Gastroesophageal sphincter (tissue), 4 donors: ENCODE data around the gene DAPK1. TPM values are rescaled to one million over a fixed set of nuclear protein-coding genes. Genes with fewer than 3 reads are reported as not detected.

Source experiments
- ATAC-seq: fragments of 150-250 bp; one replicate; pipeline ENCODE4 v1.9.1; 2016; ENCODE audit warnings: mild to moderate bottlenecking, moderate library complexity
- H3K27ac ChIP-seq, 4 donors: fragments of 200-600 bp; sonication (generic) in 3 of 4; 1 replicate in 3 of 4; 2 replicates in 1 of 4; pipeline ENCODE4 v1.5.1; 2016 to 2019
- H3K27me3 ChIP-seq: fragments of 200-600 bp; sonication (generic); one replicate; pipeline ENCODE4 v1.5.1; 2019
- H3K36me3 ChIP-seq, 2 donors: fragments of 200-600 bp; sonication (generic); one replicate each; pipeline ENCODE4 v1.5.1; 2019; ENCODE audit warnings: control low read depth in 1 of 2
- H3K4me1 ChIP-seq, 3 donors: fragments of 200-600 bp; sonication (generic); 1 replicate in 2 of 3; 2 replicates in 1 of 3; pipeline ENCODE4 v1.5.1; 2016 to 2019; ENCODE audit warnings: control low read depth in 2 of 3
- H3K4me3 ChIP-seq, 2 donors: fragments of 200-600 bp; sonication (generic); one replicate each; pipeline ENCODE4 v1.5.1; 2019; ENCODE audit warnings: mild to moderate bottlenecking in 1 of 2, moderate library complexity in 1 of 2
- H3K9me3 ChIP-seq, 3 donors: fragments of 200-600 bp; sonication (generic); one replicate each; pipeline ENCODE4 v1.5.1; 2017 to 2019; ENCODE audit warnings: control low read depth in 2 of 3
- EP300 ChIP-seq: sonication (generic); formaldehyde crosslinking; IDR thresholded peaks from one replicate; pipeline ENCODE4 v1.6.1; 2017; ENCODE audit warnings: antibody characterized with exemption, mild to moderate bottlenecking
- POLR2A ChIP-seq, 2 donors: fragments of 450-650 bp; IDR thresholded peaks; one replicate each; pipeline ENCODE4 v1.6.1; 2017; ENCODE audit warnings: antibody characterized with exemption in 2 of 2, mild to moderate bottlenecking in 2 of 2, moderate library complexity in 1 of 2
- POLR2AphosphoS5 ChIP-seq: sonication (generic); formaldehyde crosslinking; IDR thresholded peaks from one replicate; pipeline ENCODE4 v1.6.1; 2017; ENCODE audit warnings: antibody characterized with exemption
- WGBS, 2 donors: methylation state at CpG; one replicate each; pipeline ENCODE4 v1.1.5; 2018; ENCODE audit warnings: low coverage in 1 of 2; 5-methylcytosine and 5-hydroxymethylcytosine counted together
- total RNA-seq, 4 donors: library from RNA; depleted of rRNA; stranded (reverse); fragments of >200 nt; gene quantifications; one replicate each; pipeline ENCODE4 v1.1.0, GENCODE V29; 2016
- TF ChIP-seq, protein P1 (sequence below), 4 experiments: fragments of 200-600 bp in 2 of 4; fragments of 450-650 bp in 2 of 4; sonication (generic) in 1 of 4; IDR thresholded peaks; one replicate each; pipeline ENCODE4 v1.5.1; 2017 to 2019; ENCODE audit warnings: antibody characterized with exemption in 4 of 4, mild to moderate bottlenecking in 2 of 4, moderate library complexity in 2 of 4

The DAPK1 gene
- total RNA-seq, 4 donors from 2014 or later = 52.3 to 119 (median 75.3) TPM

GRCh38 chr9:87635656-87636501 is 138.2 kb downstream of the DAPK1 start:
- no peaks in the 10 kb centered on the region for H3K27me3 ChIP-seq
- H3K4me3 ChIP-seq = no peak overlapping the region
- 88 to 94% methylated on average over 10 of the region's 15 CpGs for WGBS, 2 donors
- H3K27ac ChIP-seq = no peak overlapping the region
- H3K36me3 ChIP-seq = peaks cover 0 to 27% of the 10 kb centered on the region in 2 donors
- TF ChIP-seq EP300 (no peak), POLR2AphosphoS5 (no peak), POLR2A (IDR thresholded peaks at IDR 0.05) (no peak)
- TF ChIP-seq, protein P1, sequence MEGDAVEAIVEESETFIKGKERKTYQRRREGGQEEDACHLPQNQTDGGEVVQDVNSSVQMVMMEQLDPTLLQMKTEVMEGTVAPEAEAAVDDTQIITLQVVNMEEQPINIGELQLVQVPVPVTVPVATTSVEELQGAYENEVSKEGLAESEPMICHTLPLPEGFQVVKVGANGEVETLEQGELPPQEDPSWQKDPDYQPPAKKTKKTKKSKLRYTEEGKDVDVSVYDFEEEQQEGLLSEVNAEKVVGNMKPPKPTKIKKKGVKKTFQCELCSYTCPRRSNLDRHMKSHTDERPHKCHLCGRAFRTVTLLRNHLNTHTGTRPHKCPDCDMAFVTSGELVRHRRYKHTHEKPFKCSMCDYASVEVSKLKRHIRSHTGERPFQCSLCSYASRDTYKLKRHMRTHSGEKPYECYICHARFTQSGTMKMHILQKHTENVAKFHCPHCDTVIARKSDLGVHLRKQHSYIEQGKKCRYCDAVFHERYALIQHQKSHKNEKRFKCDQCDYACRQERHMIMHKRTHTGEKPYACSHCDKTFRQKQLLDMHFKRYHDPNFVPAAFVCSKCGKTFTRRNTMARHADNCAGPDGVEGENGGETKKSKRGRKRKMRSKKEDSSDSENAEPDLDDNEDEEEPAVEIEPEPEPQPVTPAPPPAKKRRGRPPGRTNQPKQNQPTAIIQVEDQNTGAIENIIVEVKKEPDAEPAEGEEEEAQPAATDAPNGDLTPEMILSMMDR (IDR thresholded peaks at IDR 0.05) = no peak
- no peaks in the 10 kb centered on the region for H3K9me3 ChIP-seq
- H3K4me1 ChIP-seq = peaks cover 12 to 26% (median 14%) of the 10 kb centered on the region in 3 donors
- ATAC-seq = no peak

DNA sequence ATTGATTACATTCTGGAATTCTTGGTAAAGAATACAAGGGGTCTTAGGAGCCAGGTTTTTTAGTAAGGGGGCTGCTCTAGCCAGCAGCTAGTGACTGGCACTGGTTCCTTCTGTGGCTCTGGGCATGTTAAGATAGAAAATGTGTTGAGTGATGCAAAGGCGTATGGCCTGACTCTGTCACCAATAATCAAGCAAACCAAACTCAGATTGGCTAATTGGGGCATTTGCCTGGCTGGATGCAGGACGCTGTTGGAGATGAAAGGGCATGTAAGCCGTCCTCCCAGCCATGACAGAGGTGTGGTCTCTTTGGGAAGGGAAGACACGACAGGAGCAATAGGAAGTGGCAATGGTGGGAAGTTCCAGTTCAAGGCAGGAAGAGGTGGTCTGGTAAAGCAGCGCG is 140.6 kb downstream of the DAPK1 start:
- no peak for TF ChIP-seq POLR2AphosphoS5
- TF ChIP-seq EP300 = no peak
- TF ChIP-seq, protein P1 (IDR thresholded peaks at IDR 0.05) = no peak
- TF ChIP-seq POLR2A (IDR thresholded peaks at IDR 0.05) = no peak
- ATAC-seq = no peak
- Histone ChIP-seq H3K27me3 (no peaks in the 10 kb centered on the region), H3K4me1 (peaks cover 17 to 50% (median 18%) of the 10 kb centered on the region in 3 donors), H3K4me3 (no peak overlapping the region), H3K36me3 (peaks cover 0 to 37% of the 10 kb centered on the region in 2 donors), H3K27ac (peak overlapping the region in 1 of 4 donors; percentile 65), H3K9me3 (no peaks in the 10 kb centered on the region)
- WGBS, 2 donors = 82 to 90% methylated on average over 6 of the region's 6 CpGs

DNA sequence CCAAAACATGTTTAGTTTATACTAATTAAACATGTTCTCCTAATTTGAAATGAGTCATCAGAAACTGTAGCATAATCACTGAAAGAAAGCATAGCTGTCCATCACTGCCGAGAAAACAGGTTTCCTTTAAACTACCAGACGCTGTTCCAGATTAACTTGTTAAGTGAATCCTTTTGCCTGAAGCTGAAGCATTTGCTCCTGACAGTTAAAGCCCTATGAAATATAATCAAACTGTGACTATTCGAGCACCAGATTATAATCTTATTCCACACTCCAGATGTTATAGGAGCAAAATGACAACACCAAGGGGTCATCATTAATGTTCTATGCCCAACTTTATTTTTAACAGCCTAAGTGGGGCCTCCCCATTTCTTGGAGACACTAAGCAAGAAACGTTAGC is 142.3 kb downstream of the DAPK1 start:
- ATAC-seq = no peak
- TF ChIP-seq POLR2A (IDR thresholded peaks at IDR 0.05) (no peak), EP300 (no peak), POLR2AphosphoS5 (no peak)
- TF ChIP-seq, protein P1 (IDR thresholded peaks at IDR 0.05) = no peak
- H3K9me3 ChIP-seq = no peaks in the 10 kb centered on the region
- 0 to 29% methylated on average over 1 to 4 of the region's 4 CpGs for WGBS, 2 donors
- H3K36me3 ChIP-seq = peaks cover 0 to 28% of the 10 kb centered on the region in 2 donors
- H3K4me3 ChIP-seq = no peak overlapping the region
- H3K27ac ChIP-seq = peak overlapping the region; percentile 62 to 72 (median 66)
- no peaks in the 10 kb centered on the region for H3K27me3 ChIP-seq
- H3K4me1 ChIP-seq = peaks cover 18 to 67% (median 21%) of the 10 kb centered on the region in 3 donors

DNA sequence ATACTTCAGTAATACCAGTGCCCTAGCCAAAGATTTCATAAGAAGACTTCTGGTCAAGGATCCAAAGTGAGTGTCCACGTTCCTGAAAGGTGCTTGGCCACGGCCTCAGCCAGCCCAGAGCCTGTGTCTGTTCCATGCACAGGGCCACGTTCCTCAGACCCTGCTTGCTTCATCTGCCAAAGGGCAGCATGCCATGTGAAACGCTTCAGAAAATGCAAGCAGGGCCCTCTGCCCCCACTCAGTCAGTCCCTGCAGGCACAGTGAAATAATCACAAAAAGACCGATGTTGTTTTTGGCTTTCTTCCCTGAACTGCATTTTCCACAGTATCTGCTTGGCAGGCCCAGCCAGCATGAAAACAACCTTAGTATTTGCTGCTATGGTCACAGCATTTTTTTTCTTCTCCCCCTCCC is 142.7 kb downstream of the DAPK1 start:
- peak; percentile 61 for TF ChIP-seq POLR2AphosphoS5
- TF ChIP-seq, protein P1 (IDR thresholded peaks at IDR 0.05) = no peak
- Histone ChIP-seq H3K27me3 (no peaks in the 10 kb centered on the region), H3K4me3 (no peak overlapping the region), H3K36me3 (peaks cover 0 to 24% of the 10 kb centered on the region in 2 donors), H3K27ac (peak overlapping the region; percentile 35 to 72 (median 66)), H3K4me1 (peaks cover 18 to 71% (median 21%) of the 10 kb centered on the region in 3 donors), H3K9me3 (no peaks in the 10 kb centered on the region)
- 0 to 14% methylated on average over 3 of the region's 5 CpGs for WGBS, 2 donors
- peak; percentile 87 for ATAC-seq

DNA sequence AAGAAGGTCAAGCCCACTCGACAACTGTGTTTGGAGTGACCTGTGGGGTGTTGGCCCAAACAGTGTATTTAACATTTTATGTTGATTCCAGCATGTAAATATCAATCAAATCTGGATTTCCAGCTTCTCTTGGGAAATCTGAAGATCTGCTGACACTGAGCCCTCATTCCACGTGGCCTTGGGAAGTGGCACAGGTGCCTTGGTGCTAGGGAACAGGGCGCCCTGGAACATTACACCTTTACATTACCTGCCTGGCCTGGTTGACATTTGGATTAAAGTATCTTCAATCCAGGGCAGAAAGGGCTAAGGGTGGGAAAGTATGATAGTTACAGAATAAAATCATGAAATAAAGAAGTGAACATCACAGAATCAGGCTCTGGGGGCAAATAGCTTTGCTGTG is 143.4 kb downstream of the DAPK1 start:
- TF ChIP-seq POLR2AphosphoS5 (no peak), EP300 (no peak), POLR2A (IDR thresholded peaks at IDR 0.05) (no peak)
- TF ChIP-seq, protein P1 (IDR thresholded peaks at IDR 0.05) = no peak
- H3K36me3 ChIP-seq = peaks cover 0 to 27% of the 10 kb centered on the region in 2 donors
- no peak overlapping the region for H3K4me3 ChIP-seq
- no peaks in the 10 kb centered on the region for H3K27me3 ChIP-seq
- 90% methylated on average over 3 of the region's 3 CpGs; no CpG with 5 or more reads in 1 of the 2 donors for WGBS, 2 donors
- no peaks in the 10 kb centered on the region for H3K9me3 ChIP-seq
- no peak for ATAC-seq
- peak overlapping the region; percentile 62 to 72 (median 66) for H3K27ac ChIP-seq
- H3K4me1 ChIP-seq = peaks cover 18 to 73% (median 21%) of the 10 kb centered on the region in 3 donors
